Trophoblast cell (in vitro differentiated cells and primary cell): ENCODE measurements around the gene TLR9.
A peak's percentile ranks its signal among the peaks of the same experiment; 100 is the strongest.

Experiments used
- DNase-seq, 2 donors: peaks; one replicate each; pipeline ENCODE4 v3.0.0-alpha.2; 2016
- H2AFZ ChIP-seq: 2 replicates; pipeline ENCODE4 v1.6.1; 2013; ENCODE audit warnings: low read length, moderate library complexity, mild to moderate bottlenecking; ENCODE audit not compliant: insufficient read depth, poor library complexity
- H2AK5ac ChIP-seq: 2 replicates; pipeline ENCODE4 v1.6.1; 2013; ENCODE audit warnings: mild to moderate bottlenecking, low read length
- H2BK120ac ChIP-seq: 2 replicates; pipeline ENCODE4 v1.6.1; 2013; ENCODE audit warnings: low read length, mild to moderate bottlenecking, moderate library complexity; ENCODE audit not compliant: insufficient read depth, poor library complexity
- H2BK12ac ChIP-seq: 2 replicates; pipeline ENCODE4 v1.6.1; 2013; ENCODE audit warnings: mild to moderate bottlenecking, low read length, moderate library complexity
- H2BK5ac ChIP-seq: 2 replicates; pipeline ENCODE4 v1.6.1; 2013; ENCODE audit warnings: low read length, low read depth, moderate library complexity, mild to moderate bottlenecking; ENCODE audit not compliant: poor library complexity
- H3K14ac ChIP-seq: 2 replicates; pipeline ENCODE4 v1.6.1; 2013; ENCODE audit warnings: mild to moderate bottlenecking, low read length
- H3K18ac ChIP-seq: 2 replicates; pipeline ENCODE4 v1.6.1; 2013; ENCODE audit warnings: mild to moderate bottlenecking, low read length
- H3K23ac ChIP-seq: 2 replicates; pipeline ENCODE4 v1.6.1; 2013; ENCODE audit warnings: low read length
- H3K27ac ChIP-seq: 2 replicates; pipeline ENCODE4 v1.5.1; 2013; ENCODE audit warnings: low read depth, mild to moderate bottlenecking, inconsistent platforms, low read length, moderate library complexity
- H3K27me3 ChIP-seq: 2 replicates; pipeline ENCODE4 v1.6.1; 2013; ENCODE audit warnings: inconsistent platforms, mild to moderate bottlenecking, low read length, moderate library complexity; ENCODE audit not compliant: insufficient read depth
- H3K36me3 ChIP-seq, 2 experiments: 1 replicate in 1 of 2; 2 replicates in 1 of 2; pipeline ENCODE4 v1.6.1; 2013; ENCODE audit warnings: low read length in 2 of 2, mild to moderate bottlenecking in 2 of 2, moderate library complexity in 1 of 2; ENCODE audit not compliant: insufficient read depth in 2 of 2, control insufficient read depth in 1 of 2
- H3K4ac ChIP-seq: 2 replicates; pipeline ENCODE4 v1.6.1; 2013; ENCODE audit warnings: low read depth, mild to moderate bottlenecking, low read length, moderate library complexity
- H3K4me1 ChIP-seq, 2 experiments: 1 replicate in 1 of 2; 2 replicates in 1 of 2; pipeline ENCODE4 v1.6.1; 2013; ENCODE audit warnings: low read length in 2 of 2, mild to moderate bottlenecking in 2 of 2, moderate library complexity in 1 of 2; ENCODE audit not compliant: insufficient read depth in 2 of 2, control insufficient read depth in 1 of 2
- H3K4me2 ChIP-seq: 2 replicates; pipeline ENCODE4 v1.6.1; 2013; ENCODE audit warnings: inconsistent platforms, mild to moderate bottlenecking, low read length, moderate library complexity
- H3K4me3 ChIP-seq: 2 replicates; pipeline ENCODE4 v1.5.1; 2013; ENCODE audit warnings: mild to moderate bottlenecking, low read depth, low read length, inconsistent platforms
- H3K79me1 ChIP-seq: one replicate; pipeline ENCODE4 v1.6.1; 2013; ENCODE audit warnings: low read length
- H3K79me2 ChIP-seq: 2 replicates; pipeline ENCODE4 v1.6.1; 2013; ENCODE audit warnings: low read length, mild to moderate bottlenecking; ENCODE audit not compliant: control insufficient read depth, insufficient read depth, poor library complexity
- H3K9ac ChIP-seq: 2 replicates; pipeline ENCODE4 v1.6.1; 2013; ENCODE audit warnings: mild to moderate bottlenecking, low read length
- H3K9me3 ChIP-seq: 2 replicates; pipeline ENCODE4 v1.6.1; 2013; ENCODE audit warnings: low read depth, mild to moderate bottlenecking, control low read depth, inconsistent platforms, low read length; ENCODE audit not compliant: insufficient read depth
- H4K12ac ChIP-seq: 2 replicates; pipeline ENCODE4 v1.6.1; 2013; ENCODE audit warnings: low read depth, mild to moderate bottlenecking, low read length, moderate library complexity
- H4K8ac ChIP-seq: 2 replicates; pipeline ENCODE4 v1.6.1; 2013; ENCODE audit warnings: low read depth, mild to moderate bottlenecking, low read length, moderate library complexity
- H4K91ac ChIP-seq: one replicate; pipeline ENCODE4 v1.6.1; 2013; ENCODE audit warnings: low read depth, mild to moderate bottlenecking, low read length, moderate library complexity
- WGBS: extraction: QIAGEN DNeasy Blood & Tissue Kit; methylation state at CpG from one replicate; pipeline ENCODE4 v1.1.7; 2013; ENCODE audit warnings: missing lambda C conversion rate; ENCODE audit not compliant: insufficient read length, insufficient coverage; ENCODE audit errors: extremely low coverage; 5-methylcytosine and 5-hydroxymethylcytosine counted together

The TLR9 gene

DNA sequence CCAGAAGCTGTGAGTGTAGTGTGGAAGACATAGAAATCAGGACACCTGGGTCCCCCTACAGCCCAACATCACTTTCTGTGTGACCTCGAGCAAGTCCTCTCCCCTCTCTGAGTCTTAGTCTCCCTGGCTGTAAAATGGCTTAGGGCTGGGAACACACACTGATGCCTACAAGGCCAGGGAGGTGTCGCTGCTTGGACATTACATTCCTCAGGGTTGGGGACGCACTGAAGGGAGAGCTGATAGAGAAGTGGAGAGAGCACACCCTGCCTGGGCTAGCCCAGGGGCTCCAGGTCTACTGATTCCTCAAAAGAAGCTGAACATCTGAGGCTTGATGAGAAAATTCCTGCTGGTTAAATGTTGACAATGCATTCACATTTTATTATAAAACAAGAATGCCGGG lies 33.8 kb downstream of the TLR9 start:
- Histone ChIP-seq H3K79me1 (no peaks in the 10 kb centered on the region), H2BK120ac (no peak overlapping the region), H3K27me3 (no peaks in the 10 kb centered on the region), H4K91ac (peak overlapping the region; percentile 32), H3K27ac (no peak overlapping the region), H3K14ac (no peak overlapping the region), H3K36me3 (no peaks in the 10 kb centered on the region), H2AFZ (no peak overlapping the region), H4K8ac (no peak overlapping the region), H3K4ac (no peak overlapping the region), H3K18ac (no peak overlapping the region), H3K4me2 (no peak overlapping the region), H2BK12ac (no peak overlapping the region), H2AK5ac (no peak overlapping the region), H4K12ac (no peak overlapping the region), H3K9ac (no peak overlapping the region), H3K79me2 (no peaks in the 10 kb centered on the region), H3K23ac (no peak overlapping the region), H2BK5ac (no peak overlapping the region), H3K9me3 (no peaks in the 10 kb centered on the region), H3K4me1 (peaks cover 5% of the 10 kb centered on the region in 2 experiments), H3K4me3 (no peak overlapping the region)
- WGBS = no CpG with 5 or more reads among the region's 4 CpGs
- no peak for DNase-seq

DNA sequence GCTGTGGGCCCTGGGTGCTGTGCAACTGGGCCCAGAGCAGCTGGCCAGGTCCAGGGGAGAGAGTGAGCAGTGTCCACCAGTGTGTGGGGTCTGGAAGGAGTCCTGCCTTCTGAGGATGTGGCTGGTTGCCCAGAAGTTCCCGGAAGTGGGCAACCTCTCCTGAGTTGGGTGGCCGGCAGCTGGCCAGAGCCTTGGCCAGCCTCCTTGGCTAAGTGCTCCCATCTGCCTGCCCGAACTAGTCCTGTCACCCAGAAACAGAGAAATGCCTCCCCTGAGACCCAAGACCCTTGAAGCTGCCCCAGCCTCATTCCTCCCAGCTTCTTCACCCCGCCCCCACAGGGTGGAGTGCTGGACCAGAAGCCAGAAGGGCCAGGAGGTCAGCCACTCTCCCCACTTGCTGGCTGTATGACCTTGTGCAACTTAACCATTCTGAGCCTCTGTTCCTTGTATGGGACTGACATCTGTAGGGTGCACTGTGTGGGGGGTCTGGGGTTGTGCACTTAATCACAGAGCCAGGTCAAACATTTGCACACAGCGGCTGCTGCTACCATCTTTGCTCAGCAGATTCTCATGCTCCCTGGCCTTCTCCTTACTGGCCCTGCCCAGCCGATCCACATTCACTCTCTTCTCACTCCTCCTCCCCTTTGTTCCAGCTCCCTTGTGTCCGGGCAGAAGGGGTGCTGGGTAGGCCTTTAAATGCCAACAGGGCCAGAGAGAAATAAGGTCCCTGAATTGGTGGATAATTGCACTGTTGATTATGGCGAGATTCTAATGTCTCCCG lies 35.0 kb downstream of the TLR9 start:
- H3K4me2 ChIP-seq = no peak overlapping the region
- H3K79me2 ChIP-seq = no peaks in the 10 kb centered on the region
- H3K23ac ChIP-seq = no peak overlapping the region
- no peak overlapping the region for H2BK5ac ChIP-seq
- H3K36me3 ChIP-seq = no peaks in the 10 kb centered on the region
- no peak overlapping the region for H3K14ac ChIP-seq
- peaks cover 5% of the 10 kb centered on the region in 2 experiments for H3K4me1 ChIP-seq
- no peaks in the 10 kb centered on the region for H3K27me3 ChIP-seq
- WGBS = no CpG with 5 or more reads among the region's 9 CpGs
- H3K4ac ChIP-seq = no peak overlapping the region
- H3K9me3 ChIP-seq = no peaks in the 10 kb centered on the region
- H4K8ac ChIP-seq = no peak overlapping the region
- H2AK5ac ChIP-seq = no peak overlapping the region
- no peaks in the 10 kb centered on the region for H3K79me1 ChIP-seq
- no peak overlapping the region for H3K9ac ChIP-seq
- no peak for DNase-seq
- H3K18ac ChIP-seq = no peak overlapping the region
- no peak overlapping the region for H4K12ac ChIP-seq
- H4K91ac ChIP-seq = no peak overlapping the region
- no peak overlapping the region for H3K27ac ChIP-seq
- H2AFZ ChIP-seq = no peak overlapping the region
- H3K4me3 ChIP-seq = no peak overlapping the region
- no peak overlapping the region for H2BK120ac ChIP-seq
- no peak overlapping the region for H2BK12ac ChIP-seq

DNA sequence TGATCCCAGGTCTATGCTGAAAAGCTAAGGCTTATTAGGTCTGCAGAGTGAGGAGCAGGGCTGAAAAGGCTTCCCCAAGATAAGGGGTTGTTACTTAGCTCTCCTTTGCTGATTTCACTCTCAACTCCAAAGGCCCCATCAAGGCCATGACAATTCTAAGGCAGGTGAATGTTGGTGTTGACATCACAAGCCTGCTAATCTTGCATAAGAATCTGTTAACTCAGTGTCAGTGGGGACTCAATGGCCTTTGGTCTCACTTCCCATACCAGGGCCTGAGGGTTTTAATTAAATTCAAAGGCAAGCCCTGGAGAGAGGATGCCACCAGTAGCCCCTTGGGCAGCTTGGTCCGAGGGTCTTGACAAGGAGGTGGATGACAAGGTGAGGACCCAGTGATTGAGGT lies 36.9 kb downstream of the TLR9 start:
- Histone ChIP-seq H4K12ac (no peak overlapping the region), H3K9ac (no peak overlapping the region), H3K4ac (no peak overlapping the region), H4K91ac (peak overlapping the region; percentile 5), H3K27ac (peak overlapping the region; percentile 39), H3K23ac (no peak overlapping the region), H3K4me2 (no peak overlapping the region), H2BK12ac (no peak overlapping the region), H2BK5ac (no peak overlapping the region), H3K79me2 (no peaks in the 10 kb centered on the region), H3K9me3 (peaks cover 2% of the 10 kb centered on the region), H3K18ac (no peak overlapping the region), H4K8ac (no peak overlapping the region), H3K4me3 (no peak overlapping the region), H3K27me3 (no peaks in the 10 kb centered on the region), H3K14ac (no peak overlapping the region), H3K4me1 (peaks cover 5% of the 10 kb centered on the region in 2 experiments), H2BK120ac (no peak overlapping the region), H2AK5ac (no peak overlapping the region), H3K36me3 (no peaks in the 10 kb centered on the region), H3K79me1 (no peaks in the 10 kb centered on the region), H2AFZ (no peak overlapping the region)
- whole genome bisulfite sequencing = no CpG with 5 or more reads among the region's 1 CpG
- DNase-seq = peak; percentile 38 to 56

- H2AFZ ChIP-seq = no peak overlapping the region
- no peak overlapping the region for H3K9ac ChIP-seq
- no peak overlapping the region for H3K4ac ChIP-seq
- DNase-seq = no peak
- H3K9me3 ChIP-seq = peaks cover 4% of the 10 kb centered on the region
- no peak overlapping the region for H2BK5ac ChIP-seq
- H2BK120ac ChIP-seq = no peak overlapping the region
- no peaks in the 10 kb centered on the region for H3K79me2 ChIP-seq
- WGBS = no CpG with 5 or more reads among the region's 9 CpGs
- no peak overlapping the region for H3K14ac ChIP-seq
- peaks cover 5 to 9% of the 10 kb centered on the region in 2 experiments for H3K4me1 ChIP-seq
- no peaks in the 10 kb centered on the region for H3K27me3 ChIP-seq
- no peak overlapping the region for H3K4me2 ChIP-seq
- H3K18ac ChIP-seq = no peak overlapping the region
- no peak overlapping the region for H2BK12ac ChIP-seq
- H4K8ac ChIP-seq = no peak overlapping the region
- H3K79me1 ChIP-seq = no peaks in the 10 kb centered on the region
- H3K23ac ChIP-seq = no peak overlapping the region
- H3K36me3 ChIP-seq = no peaks in the 10 kb centered on the region
- no peak overlapping the region for H4K12ac ChIP-seq
- no peak overlapping the region for H3K4me3 ChIP-seq
- H3K27ac ChIP-seq = no peak overlapping the region
- H2AK5ac ChIP-seq = no peak overlapping the region
- no peak overlapping the region for H4K91ac ChIP-seq
Observed at GRCh38 chr3:52186729-52187128, 38.7 kb downstream of the TLR9 start.
